Measurements from ENCODE around the gene SPRED2.

SPRED2 gene

GRCh38 chr2:65292106-65292400, 140.3 kb downstream of the SPRED2 start:
- no peak for TF ChIP-seq CTCF (IDR thresholded peaks at IDR 0.05; ENCODE audit: low read depth, low read length)
- in situ Hi-C loops (cut with HindIII; ENCODE audit: low sequenced_read_pairs): no loop called here
- H3K4me3 ChIP-seq (ENCODE audit: low read depth, low read length): no peak overlapping the region
- no peak for DNase-seq (ENCODE audit: low read depth, low spot score)

- DNase-seq (ENCODE audit: low read depth, low spot score): no peak
Measured at GRCh38 chr2:65291216-65292105, 140.9 kb downstream of the SPRED2 start.

GRCh38 chr2:65287364-65287763, 145.0 kb downstream of the SPRED2 start:
- TF ChIP-seq CTCF (IDR thresholded peaks at IDR 0.05; ENCODE audit: low read depth, low read length): no peak
- no peak for DNase-seq (ENCODE audit: low read depth, low spot score)
- in situ Hi-C loops (cut with HindIII; ENCODE audit: low sequenced_read_pairs): no loop called here
- H3K4me3 ChIP-seq (ENCODE audit: low read depth, low read length): no peak overlapping the region

More at GRCh38 chr2:65291216-65292105, 140.9 kb downstream of the SPRED2 start:
- TF ChIP-seq CTCF (IDR thresholded peaks at IDR 0.05; ENCODE audit: low read depth, low read length): no peak
- in situ Hi-C loops (cut with HindIII; ENCODE audit: low sequenced_read_pairs): no loop called here
- H3K4me3 ChIP-seq (ENCODE audit: low read depth, low read length): no peak overlapping the region

GRCh38 chr2:65282477-65283053, 149.8 kb downstream of the SPRED2 start:
- H3K4me3 ChIP-seq (ENCODE audit: low read depth, low read length): no peak overlapping the region
- in situ Hi-C loops (cut with HindIII; ENCODE audit: low sequenced_read_pairs): no loop called here
- DNase-seq (ENCODE audit: low read depth, low spot score): no peak
- no peak for TF ChIP-seq CTCF (IDR thresholded peaks at IDR 0.05; ENCODE audit: low read depth, low read length)

- TF ChIP-seq CTCF (IDR thresholded peaks at IDR 0.05; ENCODE audit: low read depth, low read length): no peak
- no peak for DNase-seq (ENCODE audit: low read depth, low spot score)
- in situ Hi-C loops (cut with HindIII; ENCODE audit: low sequenced_read_pairs): no loop called here
- H3K4me3 ChIP-seq (ENCODE audit: low read depth, low read length): no peak overlapping the region
Measured at GRCh38 chr2:65281627-65282351, 150.6 kb downstream of the SPRED2 start.

- no peak overlapping the region for H3K4me3 ChIP-seq (ENCODE audit: low read depth, low read length)
- TF ChIP-seq CTCF (IDR thresholded peaks at IDR 0.05; ENCODE audit: low read depth, low read length): no peak
- in situ Hi-C loops (cut with HindIII; ENCODE audit: low sequenced_read_pairs): no loop called here
- no peak for DNase-seq (ENCODE audit: low read depth, low spot score)
Measured at GRCh38 chr2:65279756-65280155, 152.6 kb downstream of the SPRED2 start.

Measured in astrocyte of the spinal cord (primary cell).